GM12801 (cell line): Measurements from ENCODE around the gene DOCK2.

Experiments used
- CTCF ChIP-seq: IDR thresholded peaks from one replicate; pipeline ENCODE4 v1.5.1; 2011; ENCODE audit warnings: control low read depth; ENCODE audit not compliant: insufficient read length; ENCODE audit errors: extremely low read depth

DOCK2 gene

DNA sequence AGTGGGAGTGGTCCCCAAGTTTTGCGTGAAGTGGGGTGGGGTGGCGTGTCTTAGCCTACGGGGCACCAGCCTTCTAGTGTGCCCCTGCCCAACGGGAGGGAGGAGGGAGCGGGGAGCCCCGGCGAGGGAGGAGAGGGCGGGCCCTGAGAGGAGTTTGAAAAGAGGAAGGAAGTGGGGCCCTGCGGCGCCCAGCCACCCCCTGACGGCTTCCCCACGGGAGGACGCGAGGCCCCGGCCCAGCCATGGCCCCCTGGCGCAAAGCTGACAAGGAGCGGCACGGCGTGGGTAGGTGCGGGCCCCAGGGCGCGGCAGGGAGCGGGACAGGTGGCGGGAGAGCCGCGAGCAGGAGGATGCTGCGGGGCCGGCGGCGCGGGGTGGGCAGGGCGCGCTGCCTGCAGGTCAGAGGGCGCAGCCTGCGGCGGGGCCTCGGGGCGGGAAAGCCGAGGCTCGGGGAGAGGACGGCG, at the start of gene DOCK2:
Gene DOCK2 (plus strand): TSS at position 191 of the 464 bp plus-strand sequence. CDS start 52 bp downstream, at position 243.
- TF ChIP-seq CTCF, result no peak

- no peak for TF ChIP-seq CTCF
These were observed 46.5 kb upstream of the DOCK2 start for GRCh38 chr5:169590602-169591001.

DNA sequence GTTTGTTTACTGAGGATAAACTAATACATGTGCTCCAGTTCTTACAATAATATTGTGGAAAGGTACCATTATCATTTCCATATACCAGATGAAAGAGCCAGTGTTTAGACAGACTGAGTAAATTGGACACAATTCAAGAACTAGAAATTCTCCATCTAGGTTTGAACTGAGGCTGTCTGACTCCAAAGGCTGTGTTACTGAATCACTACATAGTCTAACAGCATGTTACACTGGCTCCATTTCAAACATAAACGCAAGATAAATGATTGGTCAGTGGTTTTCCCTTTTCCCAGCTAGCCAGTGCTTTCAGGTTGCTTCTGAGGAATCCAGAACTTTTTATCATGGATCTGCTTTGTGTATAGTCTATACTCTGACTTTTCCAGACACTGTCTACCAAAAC, 45.4 kb upstream of the DOCK2 start:
- no peak for TF ChIP-seq CTCF

- TF ChIP-seq CTCF, result no peak
These were observed 44.0 kb upstream of the DOCK2 start for GRCh38 chr5:169592937-169593650.

GRCh38 chr5:169595172-169595820, 41.8 kb upstream of the DOCK2 start:
- no peak for TF ChIP-seq CTCF

DNA sequence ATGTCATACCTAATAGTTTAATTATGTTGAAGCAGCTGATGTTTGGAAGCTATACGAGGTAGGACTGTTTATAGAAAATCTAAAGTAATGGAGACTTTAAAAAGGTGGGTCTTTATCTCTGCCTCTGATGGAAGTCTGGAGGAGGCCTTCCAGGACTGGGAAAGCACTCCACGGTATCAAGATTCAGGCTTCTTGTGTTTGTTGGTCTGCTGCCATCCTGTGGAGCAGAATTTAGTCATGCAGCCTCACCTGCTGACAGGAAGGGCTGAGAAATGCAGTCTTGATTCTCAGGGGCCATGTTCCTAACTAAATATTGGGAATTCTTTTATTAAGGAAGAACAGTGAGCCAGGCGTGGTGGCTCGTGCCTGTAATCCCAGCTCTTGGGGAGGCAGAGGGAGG, 37.6 kb upstream of the DOCK2 start:
- TF ChIP-seq CTCF, result no peak

- TF ChIP-seq CTCF, result no peak
These were observed 34.5 kb upstream of the DOCK2 start for GRCh38 chr5:169602535-169602934.
